ENCODE data around the gene ADAM8. TPM values are rescaled to one million over a fixed set of nuclear protein-coding genes. Genes with fewer than 3 reads are reported as not detected.

The ADAM8 gene
- total RNA-seq, 1 donor from 2014 or later: 20.3 TPM

DNA sequence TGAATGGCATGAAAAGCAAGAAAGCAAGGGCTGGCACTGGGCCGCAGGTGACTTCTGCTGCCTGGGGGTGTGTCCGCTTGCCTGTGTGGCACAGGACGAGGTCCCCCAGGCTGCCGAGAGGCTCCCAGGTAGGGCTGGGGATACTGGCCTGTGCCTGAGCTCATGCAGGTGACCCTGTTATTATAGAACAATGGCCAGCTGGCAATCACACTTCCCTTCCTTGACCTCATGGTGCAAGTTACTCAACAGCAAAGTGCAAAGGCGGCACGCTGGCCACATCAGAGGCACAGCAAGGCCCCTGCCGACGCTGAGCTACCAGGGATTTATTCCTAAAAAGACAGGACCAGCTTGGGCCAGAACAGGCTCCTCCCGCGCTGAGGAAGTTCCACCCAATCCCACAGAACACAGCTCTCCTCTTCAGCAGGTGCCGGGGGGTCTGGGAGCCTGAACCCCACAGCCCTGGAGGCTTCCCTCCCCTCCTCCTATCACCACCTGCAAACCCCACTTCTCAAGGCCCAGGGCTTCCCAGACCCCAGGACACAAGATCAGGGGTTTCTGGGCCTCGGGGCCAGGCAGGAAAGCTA is 1.4 kb upstream of the ADAM8 start:
- TF ChIP-seq, protein P1, sequence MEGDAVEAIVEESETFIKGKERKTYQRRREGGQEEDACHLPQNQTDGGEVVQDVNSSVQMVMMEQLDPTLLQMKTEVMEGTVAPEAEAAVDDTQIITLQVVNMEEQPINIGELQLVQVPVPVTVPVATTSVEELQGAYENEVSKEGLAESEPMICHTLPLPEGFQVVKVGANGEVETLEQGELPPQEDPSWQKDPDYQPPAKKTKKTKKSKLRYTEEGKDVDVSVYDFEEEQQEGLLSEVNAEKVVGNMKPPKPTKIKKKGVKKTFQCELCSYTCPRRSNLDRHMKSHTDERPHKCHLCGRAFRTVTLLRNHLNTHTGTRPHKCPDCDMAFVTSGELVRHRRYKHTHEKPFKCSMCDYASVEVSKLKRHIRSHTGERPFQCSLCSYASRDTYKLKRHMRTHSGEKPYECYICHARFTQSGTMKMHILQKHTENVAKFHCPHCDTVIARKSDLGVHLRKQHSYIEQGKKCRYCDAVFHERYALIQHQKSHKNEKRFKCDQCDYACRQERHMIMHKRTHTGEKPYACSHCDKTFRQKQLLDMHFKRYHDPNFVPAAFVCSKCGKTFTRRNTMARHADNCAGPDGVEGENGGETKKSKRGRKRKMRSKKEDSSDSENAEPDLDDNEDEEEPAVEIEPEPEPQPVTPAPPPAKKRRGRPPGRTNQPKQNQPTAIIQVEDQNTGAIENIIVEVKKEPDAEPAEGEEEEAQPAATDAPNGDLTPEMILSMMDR (IDR thresholded peaks at IDR 0.05): no peak

DNA sequence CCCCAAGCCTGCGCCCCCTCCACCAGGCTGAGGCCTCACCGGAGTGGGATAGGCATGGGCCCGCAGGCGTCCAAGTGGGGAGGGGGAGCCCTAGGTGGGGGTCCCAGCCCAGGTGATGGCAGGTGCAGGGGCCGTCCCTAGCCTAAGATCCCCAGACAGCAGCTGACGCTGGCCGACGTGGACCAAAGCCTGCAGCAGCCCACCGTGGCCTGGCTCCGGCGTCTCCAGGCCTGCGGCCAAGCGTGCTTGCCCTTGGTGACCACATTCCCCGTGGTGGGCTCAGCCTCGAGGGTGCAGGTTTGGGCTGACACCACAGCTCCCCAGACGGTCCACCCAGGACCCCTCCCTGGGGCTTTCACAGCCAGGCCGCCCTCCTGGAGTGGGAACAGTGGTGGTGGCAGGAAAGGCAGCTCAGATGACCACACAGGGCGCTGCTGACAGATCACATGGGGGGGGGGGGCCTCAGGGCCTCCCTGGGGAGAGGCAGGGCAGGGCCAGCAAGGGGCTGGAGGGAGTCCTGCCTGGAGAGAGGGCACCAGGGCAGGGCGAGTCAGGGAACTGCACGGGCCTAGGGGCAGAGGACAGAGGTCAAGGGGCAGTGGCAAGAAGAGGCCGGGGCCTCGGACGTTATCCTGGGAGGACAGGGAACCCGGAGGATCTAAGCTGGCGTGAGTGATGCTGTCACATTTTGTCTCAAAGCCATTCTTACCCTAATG is 767 bp upstream of the ADAM8 start:
- ATAC-seq (no peak), DNase-seq (no peak)
- Histone ChIP-seq H3K9me3 (no peaks in the 10 kb centered on the region), H3K27ac (peak overlapping the region; percentile 63), H3K4me3 (no peak overlapping the region), H3K4me1 (peaks cover 38% of the 10 kb centered on the region), H3K36me3 (peaks cover 23% of the 10 kb centered on the region), H3K27me3 (peaks cover 7% of the 10 kb centered on the region)
- intact Hi-C loops (cut with DNase I): no loop called here
- TF ChIP-seq, protein P1 (IDR thresholded peaks at IDR 0.05): no peak

More for the DNA sequence above, 1.4 kb upstream of the ADAM8 start:
- Histone ChIP-seq H3K4me1 (peaks cover 38% of the 10 kb centered on the region), H3K36me3 (peaks cover 30% of the 10 kb centered on the region), H3K27me3 (peaks cover 7% of the 10 kb centered on the region), H3K27ac (peak overlapping the region; percentile 63), H3K9me3 (no peaks in the 10 kb centered on the region), H3K4me3 (no peak overlapping the region)
- intact Hi-C loops (cut with DNase I): no loop called here
- DNase-seq: no peak
- ATAC-seq: no peak

DNA sequence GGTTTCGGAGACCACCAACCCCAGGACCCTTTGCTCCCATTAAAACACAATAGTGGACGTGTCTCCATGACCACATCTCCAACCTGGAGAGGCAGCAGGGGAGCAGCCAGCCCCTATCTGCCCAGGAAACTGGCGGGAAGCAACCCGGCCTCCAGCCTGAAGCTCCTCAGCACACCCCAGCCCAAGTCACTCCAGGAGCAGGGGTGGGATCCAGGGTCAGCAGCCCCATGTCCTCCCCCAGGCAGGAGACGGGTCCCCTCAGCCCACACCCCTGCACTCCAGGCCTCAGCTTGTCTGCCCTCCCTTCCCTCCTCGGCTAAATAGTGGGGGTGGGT is 601 bp downstream of the ADAM8 start:
- H3K4me1 ChIP-seq: peaks cover 38% of the 10 kb centered on the region
- intact Hi-C loops (cut with DNase I): no loop called here
- DNase-seq: no peak
- H3K27me3 ChIP-seq: peaks cover 7% of the 10 kb centered on the region
- peak overlapping the region; percentile 30 for H3K27ac ChIP-seq
- TF ChIP-seq, protein P1 (IDR thresholded peaks at IDR 0.05): no peak
- H3K4me3 ChIP-seq: peak overlapping the region; percentile 45
- no peaks in the 10 kb centered on the region for H3K9me3 ChIP-seq
- ATAC-seq: no peak
- peaks cover 10% of the 10 kb centered on the region for H3K36me3 ChIP-seq

DNA sequence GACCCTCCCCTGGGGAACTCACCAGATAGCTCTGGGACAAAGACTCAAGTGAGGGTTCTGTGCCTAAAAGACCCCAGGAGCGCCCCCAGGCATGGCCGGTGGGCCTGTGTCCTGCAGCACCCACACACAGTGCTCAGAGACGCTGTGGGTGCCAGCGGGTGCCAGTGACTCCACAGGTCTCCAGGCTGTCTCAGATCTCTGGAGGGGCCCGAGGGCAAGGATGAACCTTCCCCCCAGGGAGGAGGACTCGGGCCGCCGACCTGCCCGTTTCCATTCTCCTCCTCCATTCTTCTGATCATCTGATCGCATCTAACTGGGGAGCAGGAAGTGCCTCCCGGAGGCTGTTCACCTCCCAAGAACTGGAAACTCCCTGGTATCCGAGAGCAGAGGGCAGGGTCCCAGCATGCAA is 980 bp downstream of the ADAM8 start:
- intact Hi-C loops (cut with DNase I): no loop called here
- DNase-seq (no peak), ATAC-seq (no peak)
- Histone ChIP-seq H3K27ac (peak overlapping the region; percentile 30), H3K36me3 (peaks cover 9% of the 10 kb centered on the region), H3K4me3 (peak overlapping the region; percentile 45), H3K4me1 (peaks cover 38% of the 10 kb centered on the region), H3K27me3 (peaks cover 7% of the 10 kb centered on the region), H3K9me3 (no peaks in the 10 kb centered on the region)
- TF ChIP-seq, protein P1 (IDR thresholded peaks at IDR 0.05): no peak

DNA sequence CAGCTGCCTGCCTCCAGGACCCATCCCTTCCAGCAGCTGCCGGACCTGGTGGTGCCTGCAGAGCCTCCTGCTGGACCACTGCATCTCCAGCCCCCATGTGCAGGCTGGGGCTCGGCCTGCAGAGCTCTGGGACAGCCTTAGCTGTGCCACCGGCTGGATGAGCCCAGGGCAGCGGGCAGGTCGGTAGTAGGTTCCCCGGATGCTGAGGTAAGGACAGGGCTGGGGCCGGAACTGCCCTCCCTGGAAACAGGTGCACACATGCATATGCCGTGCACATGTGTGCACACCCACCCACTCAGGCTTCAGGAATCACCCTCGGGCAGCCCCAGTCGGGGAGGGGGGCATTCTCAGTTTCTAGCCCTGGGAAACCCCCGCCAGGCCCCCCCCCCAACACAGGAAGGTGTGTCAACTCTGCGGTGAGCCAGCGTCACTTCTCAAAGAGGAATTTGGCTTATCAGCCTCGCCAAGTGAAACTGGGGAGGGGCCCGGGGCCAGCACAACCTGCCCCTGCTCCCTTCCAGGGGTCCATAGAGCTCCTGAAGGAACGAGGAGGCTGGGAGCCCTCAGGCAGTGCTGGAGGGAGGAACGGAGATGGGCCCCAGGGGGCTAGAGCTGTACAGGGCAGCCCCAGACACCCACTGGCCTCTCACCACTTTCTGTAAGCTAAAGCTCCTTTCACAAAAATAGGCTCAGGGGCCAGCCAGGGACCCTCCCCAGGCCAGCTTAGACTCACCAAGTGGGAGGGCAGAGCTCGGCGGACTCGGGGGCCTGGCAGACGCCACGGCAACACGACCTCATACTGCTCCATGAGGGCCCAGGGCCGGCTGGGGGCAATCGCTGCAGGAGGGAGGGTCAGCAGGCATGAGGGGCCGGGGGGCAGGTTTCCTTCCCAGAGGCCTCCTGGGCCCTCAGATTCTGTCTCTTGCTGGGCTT is 1.7 kb downstream of the ADAM8 start:
- peak overlapping the region; percentile 45 for H3K4me3 ChIP-seq
- ATAC-seq (peak; percentile 2), DNase-seq (no peak)
- H3K27me3 ChIP-seq: peaks cover 7% of the 10 kb centered on the region
- peaks cover 38% of the 10 kb centered on the region for H3K4me1 ChIP-seq
- intact Hi-C loops (cut with DNase I): no loop called here
- peaks cover 6% of the 10 kb centered on the region for H3K36me3 ChIP-seq
- TF ChIP-seq, protein P1 (IDR thresholded peaks at IDR 0.05): no peak
- H3K9me3 ChIP-seq: no peaks in the 10 kb centered on the region
- no peak overlapping the region for H3K27ac ChIP-seq
